ENCODE measurements around the gene TRPM1.

The TRPM1 gene

GRCh38 chr15:31081588-31082250, 19.8 kb downstream of the TRPM1 start:
- no peak for DNase-seq

- DNase-seq, result no peak
These were observed 20.5 kb downstream of the TRPM1 start for GRCh38 chr15:31081056-31081455.

- DNase-seq, result no peak
These were observed 20.9 kb downstream of the TRPM1 start for GRCh38 chr15:31080591-31081014.

GRCh38 chr15:31079519-31079918, 22.0 kb downstream of the TRPM1 start:
- no peak for DNase-seq

- DNase-seq, result no peak
These were observed 23.1 kb downstream of the TRPM1 start for GRCh38 chr15:31078471-31078870.

GRCh38 chr15:31077941-31078340, 23.6 kb downstream of the TRPM1 start:
- DNase-seq, result no peak

GRCh38 chr15:31077181-31077580, 24.3 kb downstream of the TRPM1 start:
- no peak for DNase-seq

GRCh38 chr15:31074321-31074720, 27.2 kb downstream of the TRPM1 start:
- no peak for DNase-seq

GRCh38 chr15:31070867-31071266, 30.7 kb downstream of the TRPM1 start:
- DNase-seq, result no peak

GRCh38 chr15:31069360-31070000, 32.0 kb downstream of the TRPM1 start:
- no peak for DNase-seq

- DNase-seq, result no peak
These were observed 33.5 kb downstream of the TRPM1 start for GRCh38 chr15:31067890-31068603.

- no peak for DNase-seq
These were observed 35.7 kb downstream of the TRPM1 start for GRCh38 chr15:31065824-31066223.

- no peak for DNase-seq
These were observed 38.6 kb downstream of the TRPM1 start for GRCh38 chr15:31062911-31063310.

GRCh38 chr15:31062310-31062847, 39.1 kb downstream of the TRPM1 start:
- DNase-seq, result no peak

GRCh38 chr15:31060429-31061140, 40.9 kb downstream of the TRPM1 start:
- no peak for DNase-seq

GRCh38 chr15:31058236-31058962, 43.1 kb downstream of the TRPM1 start:
- DNase-seq, result no peak

- no peak for DNase-seq
These were observed 49.9 kb downstream of the TRPM1 start for GRCh38 chr15:31051496-31052080.

GRCh38 chr15:31050953-31051352, 50.6 kb downstream of the TRPM1 start:
- no peak for DNase-seq

GRCh38 chr15:31049682-31050615, 51.6 kb downstream of the TRPM1 start:
- DNase-seq, result no peak

- no peak for DNase-seq
These were observed 52.4 kb downstream of the TRPM1 start for GRCh38 chr15:31049111-31049510.

GRCh38 chr15:31047437-31047836, 54.1 kb downstream of the TRPM1 start:
- DNase-seq, result no peak

Data from NCI-H1105 (cell line).